ENCODE data around the gene VPS35. TPM values are rescaled to one million over a fixed set of nuclear protein-coding genes. Genes with fewer than 3 reads are reported as not detected.

The VPS35 gene
- total RNA-seq, 1 experiment from 2014 or later: 70.4 TPM

DNA sequence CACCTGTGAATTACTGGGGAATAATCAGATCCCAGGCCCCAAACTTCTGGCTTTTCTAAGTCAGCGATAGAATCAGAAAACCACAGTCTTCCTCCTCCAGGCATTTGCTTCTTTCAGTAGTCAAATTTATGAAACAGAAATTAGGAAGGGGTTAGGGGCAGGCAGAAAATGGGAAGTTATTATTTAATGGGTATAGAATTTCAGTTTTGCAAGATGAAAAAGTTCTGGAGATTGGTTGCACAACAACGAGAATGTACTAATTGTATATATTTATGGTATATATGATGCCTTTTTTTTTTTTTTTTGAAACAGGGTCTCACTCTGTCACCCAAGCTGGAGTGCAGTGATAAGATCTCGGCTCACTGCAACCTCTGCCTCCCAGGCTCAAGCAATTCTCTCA, 23.9 kb upstream of the VPS35 start:
- Histone ChIP-seq H4K20me1 (ENCODE audit: control insufficient read depth, insufficient read depth, insufficient read length) (no peaks in the 10 kb centered on the region), H2BK5ac (ENCODE audit: insufficient read length, low read length) (no peak overlapping the region)
- WGBS (ENCODE audit: extremely low coverage, insufficient read length, low lambda C conversion rate): no CpG with 5 or more reads among the region's 3 CpGs

More for the DNA sequence above, 23.9 kb upstream of the VPS35 start:
- TF ChIP-seq, protein P1, sequence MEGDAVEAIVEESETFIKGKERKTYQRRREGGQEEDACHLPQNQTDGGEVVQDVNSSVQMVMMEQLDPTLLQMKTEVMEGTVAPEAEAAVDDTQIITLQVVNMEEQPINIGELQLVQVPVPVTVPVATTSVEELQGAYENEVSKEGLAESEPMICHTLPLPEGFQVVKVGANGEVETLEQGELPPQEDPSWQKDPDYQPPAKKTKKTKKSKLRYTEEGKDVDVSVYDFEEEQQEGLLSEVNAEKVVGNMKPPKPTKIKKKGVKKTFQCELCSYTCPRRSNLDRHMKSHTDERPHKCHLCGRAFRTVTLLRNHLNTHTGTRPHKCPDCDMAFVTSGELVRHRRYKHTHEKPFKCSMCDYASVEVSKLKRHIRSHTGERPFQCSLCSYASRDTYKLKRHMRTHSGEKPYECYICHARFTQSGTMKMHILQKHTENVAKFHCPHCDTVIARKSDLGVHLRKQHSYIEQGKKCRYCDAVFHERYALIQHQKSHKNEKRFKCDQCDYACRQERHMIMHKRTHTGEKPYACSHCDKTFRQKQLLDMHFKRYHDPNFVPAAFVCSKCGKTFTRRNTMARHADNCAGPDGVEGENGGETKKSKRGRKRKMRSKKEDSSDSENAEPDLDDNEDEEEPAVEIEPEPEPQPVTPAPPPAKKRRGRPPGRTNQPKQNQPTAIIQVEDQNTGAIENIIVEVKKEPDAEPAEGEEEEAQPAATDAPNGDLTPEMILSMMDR (conservative IDR thresholded peaks at IDR 0.05): no peak
- Histone ChIP-seq H3K23ac (ENCODE audit: insufficient read length, low read depth, low read length) (no peak overlapping the region), H2BK15ac (ENCODE audit: low read depth, low read length) (no peak overlapping the region), H4K8ac (replicated peaks; ENCODE audit: insufficient read length, low read depth, low read length) (no peak overlapping the region), H3T11ph (ENCODE audit: low read length) (no peak overlapping the region), H2BK120ac (ENCODE audit: low read depth, low read length, poor library complexity, severe bottlenecking) (no peak overlapping the region), H3K14ac (ENCODE audit: insufficient read depth, low read length) (no peak overlapping the region), H3K56ac (ENCODE audit: insufficient read length, low read depth, low read length) (no peak overlapping the region), H2BK12ac (ENCODE audit: insufficient read length, low read depth, low read length) (no peak overlapping the region), H3K9me3 (ENCODE audit: control insufficient read depth, low read depth, low read length) (no peaks in the 10 kb centered on the region), H4K91ac (ENCODE audit: insufficient read length, low read depth, low read length) (no peak overlapping the region), H3K9ac (ENCODE audit: extremely low read depth, insufficient read length, low read length) (no peak overlapping the region), H3K4me2 (ENCODE audit: insufficient read depth, insufficient read length, low read length) (no peak overlapping the region), H3K27me3 (ENCODE audit: insufficient read depth, low read length) (no peaks in the 10 kb centered on the region), H3K27ac (ENCODE audit: insufficient read length, low read depth, low read length) (no peak overlapping the region), H4K5ac (ENCODE audit: insufficient read length, low read depth, low read length) (no peak overlapping the region), H3K4ac (ENCODE audit: low read depth, low read length) (no peak overlapping the region), H3K23me2 (ENCODE audit: insufficient read length, low read depth, low read length, poor library complexity, severe bottlenecking) (no peaks in the 10 kb centered on the region), H2AK5ac (ENCODE audit: insufficient read length, low read length) (no peak overlapping the region), H3K4me1 (ENCODE audit: insufficient read depth, low read length) (no peaks in the 10 kb centered on the region), H3K79me1 (ENCODE audit: insufficient read depth, low read depth, low read length, poor library complexity, severe bottlenecking) (no peaks in the 10 kb centered on the region), H2AFZ (ENCODE audit: low read length) (no peak overlapping the region), H2BK20ac (ENCODE audit: low read depth, low read length, poor library complexity, severe bottlenecking) (no peak overlapping the region), H3K18ac (ENCODE audit: insufficient read length, low read depth, low read length) (no peak overlapping the region), H3K79me2 (ENCODE audit: insufficient read depth, low read length) (no peaks in the 10 kb centered on the region)
- no peak for DNase-seq
- H3K4me1 Mint-ChIP-seq: no peaks in the 10 kb centered on the region
- no peaks in the 10 kb centered on the region for H3K27me3 Mint-ChIP-seq (ENCODE audit: low read depth)
- no peaks in the 10 kb centered on the region for H3K9me3 Mint-ChIP-seq
- H3K27ac Mint-ChIP-seq: no peak overlapping the region
- H3K36me3 Mint-ChIP-seq (ENCODE audit: insufficient read depth in 1 of 3, low read depth in 3 of 3): no peaks in the 10 kb centered on the region; a peak in 1 of 7 replicates
- no peak overlapping the region for H3K4me3 Mint-ChIP-seq
